ENCODE measurements around the gene ADGRG3. TPM values are rescaled to one million over a fixed set of nuclear protein-coding genes. Genes with fewer than 3 reads are reported as not detected.

Gene ADGRG3
- total and polyA plus RNA-seq, 9 of the 15 experiments (the other 6 are each of a cell fraction or from before 2014, with no cell fraction given) = 0.09 to 0.52 (median 0.14) TPM; not detected in 3

DNA sequence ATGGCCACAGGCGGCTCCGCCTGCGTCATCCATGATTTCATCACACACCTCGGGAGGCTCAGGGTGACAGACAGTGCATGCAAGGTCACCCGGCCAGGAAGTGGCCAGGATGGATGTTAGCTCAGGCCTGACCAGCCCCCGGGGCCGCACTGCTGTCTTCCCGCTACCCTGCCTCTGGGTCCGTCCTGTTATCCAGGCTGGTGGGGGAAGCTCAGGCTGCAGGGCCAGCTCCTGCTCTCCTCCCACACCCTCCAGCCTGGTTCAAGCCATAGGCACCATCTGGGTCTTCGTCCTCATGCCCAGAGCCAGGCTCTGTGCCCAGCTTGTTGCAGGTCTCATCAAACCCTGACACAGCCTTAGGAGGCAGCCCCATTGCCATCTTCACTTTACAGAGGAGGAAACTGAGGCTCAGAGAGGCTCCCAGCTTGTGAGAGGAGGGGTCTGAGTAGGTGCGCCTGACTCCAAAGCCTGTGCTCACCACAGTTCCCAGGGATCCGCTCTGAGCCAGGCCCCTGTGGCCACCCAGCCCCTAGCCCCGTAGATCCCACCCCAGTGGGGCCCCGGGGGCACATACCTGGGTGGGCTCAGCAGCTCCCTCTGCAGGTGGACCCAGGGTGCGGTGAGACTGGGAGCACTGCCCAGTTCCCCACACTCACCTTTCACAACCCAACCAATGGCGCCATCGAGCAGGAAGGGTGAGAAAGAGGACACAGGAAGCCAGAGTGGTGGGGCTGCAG is 412 bp upstream of the ADGRG3 start (continued):
- TF ChIP-seq, protein P1, sequence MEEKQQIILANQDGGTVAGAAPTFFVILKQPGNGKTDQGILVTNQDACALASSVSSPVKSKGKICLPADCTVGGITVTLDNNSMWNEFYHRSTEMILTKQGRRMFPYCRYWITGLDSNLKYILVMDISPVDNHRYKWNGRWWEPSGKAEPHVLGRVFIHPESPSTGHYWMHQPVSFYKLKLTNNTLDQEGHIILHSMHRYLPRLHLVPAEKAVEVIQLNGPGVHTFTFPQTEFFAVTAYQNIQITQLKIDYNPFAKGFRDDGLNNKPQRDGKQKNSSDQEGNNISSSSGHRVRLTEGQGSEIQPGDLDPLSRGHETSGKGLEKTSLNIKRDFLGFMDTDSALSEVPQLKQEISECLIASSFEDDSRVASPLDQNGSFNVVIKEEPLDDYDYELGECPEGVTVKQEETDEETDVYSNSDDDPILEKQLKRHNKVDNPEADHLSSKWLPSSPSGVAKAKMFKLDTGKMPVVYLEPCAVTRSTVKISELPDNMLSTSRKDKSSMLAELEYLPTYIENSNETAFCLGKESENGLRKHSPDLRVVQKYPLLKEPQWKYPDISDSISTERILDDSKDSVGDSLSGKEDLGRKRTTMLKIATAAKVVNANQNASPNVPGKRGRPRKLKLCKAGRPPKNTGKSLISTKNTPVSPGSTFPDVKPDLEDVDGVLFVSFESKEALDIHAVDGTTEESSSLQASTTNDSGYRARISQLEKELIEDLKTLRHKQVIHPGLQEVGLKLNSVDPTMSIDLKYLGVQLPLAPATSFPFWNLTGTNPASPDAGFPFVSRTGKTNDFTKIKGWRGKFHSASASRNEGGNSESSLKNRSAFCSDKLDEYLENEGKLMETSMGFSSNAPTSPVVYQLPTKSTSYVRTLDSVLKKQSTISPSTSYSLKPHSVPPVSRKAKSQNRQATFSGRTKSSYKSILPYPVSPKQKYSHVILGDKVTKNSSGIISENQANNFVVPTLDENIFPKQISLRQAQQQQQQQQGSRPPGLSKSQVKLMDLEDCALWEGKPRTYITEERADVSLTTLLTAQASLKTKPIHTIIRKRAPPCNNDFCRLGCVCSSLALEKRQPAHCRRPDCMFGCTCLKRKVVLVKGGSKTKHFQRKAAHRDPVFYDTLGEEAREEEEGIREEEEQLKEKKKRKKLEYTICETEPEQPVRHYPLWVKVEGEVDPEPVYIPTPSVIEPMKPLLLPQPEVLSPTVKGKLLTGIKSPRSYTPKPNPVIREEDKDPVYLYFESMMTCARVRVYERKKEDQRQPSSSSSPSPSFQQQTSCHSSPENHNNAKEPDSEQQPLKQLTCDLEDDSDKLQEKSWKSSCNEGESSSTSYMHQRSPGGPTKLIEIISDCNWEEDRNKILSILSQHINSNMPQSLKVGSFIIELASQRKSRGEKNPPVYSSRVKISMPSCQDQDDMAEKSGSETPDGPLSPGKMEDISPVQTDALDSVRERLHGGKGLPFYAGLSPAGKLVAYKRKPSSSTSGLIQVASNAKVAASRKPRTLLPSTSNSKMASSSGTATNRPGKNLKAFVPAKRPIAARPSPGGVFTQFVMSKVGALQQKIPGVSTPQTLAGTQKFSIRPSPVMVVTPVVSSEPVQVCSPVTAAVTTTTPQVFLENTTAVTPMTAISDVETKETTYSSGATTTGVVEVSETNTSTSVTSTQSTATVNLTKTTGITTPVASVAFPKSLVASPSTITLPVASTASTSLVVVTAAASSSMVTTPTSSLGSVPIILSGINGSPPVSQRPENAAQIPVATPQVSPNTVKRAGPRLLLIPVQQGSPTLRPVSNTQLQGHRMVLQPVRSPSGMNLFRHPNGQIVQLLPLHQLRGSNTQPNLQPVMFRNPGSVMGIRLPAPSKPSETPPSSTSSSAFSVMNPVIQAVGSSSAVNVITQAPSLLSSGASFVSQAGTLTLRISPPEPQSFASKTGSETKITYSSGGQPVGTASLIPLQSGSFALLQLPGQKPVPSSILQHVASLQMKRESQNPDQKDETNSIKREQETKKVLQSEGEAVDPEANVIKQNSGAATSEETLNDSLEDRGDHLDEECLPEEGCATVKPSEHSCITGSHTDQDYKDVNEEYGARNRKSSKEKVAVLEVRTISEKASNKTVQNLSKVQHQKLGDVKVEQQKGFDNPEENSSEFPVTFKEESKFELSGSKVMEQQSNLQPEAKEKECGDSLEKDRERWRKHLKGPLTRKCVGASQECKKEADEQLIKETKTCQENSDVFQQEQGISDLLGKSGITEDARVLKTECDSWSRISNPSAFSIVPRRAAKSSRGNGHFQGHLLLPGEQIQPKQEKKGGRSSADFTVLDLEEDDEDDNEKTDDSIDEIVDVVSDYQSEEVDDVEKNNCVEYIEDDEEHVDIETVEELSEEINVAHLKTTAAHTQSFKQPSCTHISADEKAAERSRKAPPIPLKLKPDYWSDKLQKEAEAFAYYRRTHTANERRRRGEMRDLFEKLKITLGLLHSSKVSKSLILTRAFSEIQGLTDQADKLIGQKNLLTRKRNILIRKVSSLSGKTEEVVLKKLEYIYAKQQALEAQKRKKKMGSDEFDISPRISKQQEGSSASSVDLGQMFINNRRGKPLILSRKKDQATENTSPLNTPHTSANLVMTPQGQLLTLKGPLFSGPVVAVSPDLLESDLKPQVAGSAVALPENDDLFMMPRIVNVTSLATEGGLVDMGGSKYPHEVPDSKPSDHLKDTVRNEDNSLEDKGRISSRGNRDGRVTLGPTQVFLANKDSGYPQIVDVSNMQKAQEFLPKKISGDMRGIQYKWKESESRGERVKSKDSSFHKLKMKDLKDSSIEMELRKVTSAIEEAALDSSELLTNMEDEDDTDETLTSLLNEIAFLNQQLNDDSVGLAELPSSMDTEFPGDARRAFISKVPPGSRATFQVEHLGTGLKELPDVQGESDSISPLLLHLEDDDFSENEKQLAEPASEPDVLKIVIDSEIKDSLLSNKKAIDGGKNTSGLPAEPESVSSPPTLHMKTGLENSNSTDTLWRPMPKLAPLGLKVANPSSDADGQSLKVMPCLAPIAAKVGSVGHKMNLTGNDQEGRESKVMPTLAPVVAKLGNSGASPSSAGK (IDR thresholded peaks at IDR 0.05) = peak; percentile 65; the same call in 1 of the 2 replicates
- TF ChIP-seq, protein P2, sequence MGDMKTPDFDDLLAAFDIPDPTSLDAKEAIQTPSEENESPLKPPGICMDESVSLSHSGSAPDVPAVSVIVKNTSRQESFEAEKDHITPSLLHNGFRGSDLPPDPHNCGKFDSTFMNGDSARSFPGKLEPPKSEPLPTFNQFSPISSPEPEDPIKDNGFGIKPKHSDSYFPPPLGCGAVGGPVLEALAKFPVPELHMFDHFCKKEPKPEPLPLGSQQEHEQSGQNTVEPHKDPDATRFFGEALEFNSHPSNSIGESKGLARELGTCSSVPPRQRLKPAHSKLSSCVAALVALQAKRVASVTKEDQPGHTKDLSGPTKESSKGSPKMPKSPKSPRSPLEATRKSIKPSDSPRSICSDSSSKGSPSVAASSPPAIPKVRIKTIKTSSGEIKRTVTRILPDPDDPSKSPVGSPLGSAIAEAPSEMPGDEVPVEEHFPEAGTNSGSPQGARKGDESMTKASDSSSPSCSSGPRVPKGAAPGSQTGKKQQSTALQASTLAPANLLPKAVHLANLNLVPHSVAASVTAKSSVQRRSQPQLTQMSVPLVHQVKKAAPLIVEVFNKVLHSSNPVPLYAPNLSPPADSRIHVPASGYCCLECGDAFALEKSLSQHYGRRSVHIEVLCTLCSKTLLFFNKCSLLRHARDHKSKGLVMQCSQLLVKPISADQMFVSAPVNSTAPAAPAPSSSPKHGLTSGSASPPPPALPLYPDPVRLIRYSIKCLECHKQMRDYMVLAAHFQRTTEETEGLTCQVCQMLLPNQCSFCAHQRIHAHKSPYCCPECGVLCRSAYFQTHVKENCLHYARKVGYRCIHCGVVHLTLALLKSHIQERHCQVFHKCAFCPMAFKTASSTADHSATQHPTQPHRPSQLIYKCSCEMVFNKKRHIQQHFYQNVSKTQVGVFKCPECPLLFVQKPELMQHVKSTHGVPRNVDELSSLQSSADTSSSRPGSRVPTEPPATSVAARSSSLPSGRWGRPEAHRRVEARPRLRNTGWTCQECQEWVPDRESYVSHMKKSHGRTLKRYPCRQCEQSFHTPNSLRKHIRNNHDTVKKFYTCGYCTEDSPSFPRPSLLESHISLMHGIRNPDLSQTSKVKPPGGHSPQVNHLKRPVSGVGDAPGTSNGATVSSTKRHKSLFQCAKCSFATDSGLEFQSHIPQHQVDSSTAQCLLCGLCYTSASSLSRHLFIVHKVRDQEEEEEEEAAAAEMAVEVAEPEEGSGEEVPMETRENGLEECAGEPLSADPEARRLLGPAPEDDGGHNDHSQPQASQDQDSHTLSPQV (IDR thresholded peaks at IDR 0.05) = peak; percentile 88
- 0 out of 2 replicates have a peak, but pooled peaks have one; percentile 27 for TF ChIP-seq C11orf30 (IDR thresholded peaks at IDR 0.05; ENCODE audit: low read depth)
- TF ChIP-seq, protein P3, sequence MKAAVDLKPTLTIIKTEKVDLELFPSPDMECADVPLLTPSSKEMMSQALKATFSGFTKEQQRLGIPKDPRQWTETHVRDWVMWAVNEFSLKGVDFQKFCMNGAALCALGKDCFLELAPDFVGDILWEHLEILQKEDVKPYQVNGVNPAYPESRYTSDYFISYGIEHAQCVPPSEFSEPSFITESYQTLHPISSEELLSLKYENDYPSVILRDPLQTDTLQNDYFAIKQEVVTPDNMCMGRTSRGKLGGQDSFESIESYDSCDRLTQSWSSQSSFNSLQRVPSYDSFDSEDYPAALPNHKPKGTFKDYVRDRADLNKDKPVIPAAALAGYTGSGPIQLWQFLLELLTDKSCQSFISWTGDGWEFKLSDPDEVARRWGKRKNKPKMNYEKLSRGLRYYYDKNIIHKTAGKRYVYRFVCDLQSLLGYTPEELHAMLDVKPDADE (conservative IDR thresholded peaks at IDR 0.05; ENCODE audit: control insufficient read depth, low read depth, low read length) = no peak
- no peak for TF ChIP-seq FOXK2 (conservative IDR thresholded peaks at IDR 0.05 in 1 of 2, IDR thresholded peaks at IDR 0.05 in 1 of 2; ENCODE audit: low read depth in 2 of 2)
- TF ChIP-seq ZNF212 (CRISPR knock-in tag; IDR thresholded peaks at IDR 0.05) = no peak
- peak; percentile 88 for TF ChIP-seq ETV5 (CRISPR knock-in tag; IDR thresholded peaks at IDR 0.05; ENCODE audit: low read depth)
- TF ChIP-seq NR2C1 (IDR thresholded peaks at IDR 0.05) = no peak
- peak; percentile 84 for TF ChIP-seq NR2C1 (tag; IDR thresholded peaks at IDR 0.05)
- TF ChIP-seq TARDBP (IDR thresholded peaks at IDR 0.05) = peak; percentile 90; the same call in 1 of the 2 replicates
